ENCODE data around the gene CALHM2. TPM values are rescaled to one million over a fixed set of nuclear protein-coding genes. Genes with fewer than 3 reads are reported as not detected.

Gene CALHM2
- polyA plus RNA-seq, 2 of the 4 experiments (the other 2 are of a cell fraction): 2.5 to 2.6 TPM

GRCh38 chr10:103454026-103454425, 1.9 kb upstream of the CALHM2 start:
- no peak for TF ChIP-seq ZSCAN20 (CRISPR knock-in tag; IDR thresholded peaks at IDR 0.05)
- TF ChIP-seq MAZ (IDR thresholded peaks at IDR 0.05; ENCODE audit: borderline replicate concordance, low read depth, low read length): no peak
- TF ChIP-seq KDM5A (IDR thresholded peaks at IDR 0.05): no peak
- TF ChIP-seq USF2 (IDR thresholded peaks at IDR 0.05): no peak
- no peak for TF ChIP-seq MAX (IDR thresholded peaks at IDR 0.05)
- TF ChIP-seq CHD2 (IDR thresholded peaks at IDR 0.05; ENCODE audit: low read length, partially characterized antibody): no peak
- no peak for TF ChIP-seq JUNB (IDR thresholded peaks at IDR 0.05)
- TF ChIP-seq POLR2A (IDR thresholded peaks at IDR 0.05; ENCODE audit: low read length): no peak
- no peak for TF ChIP-seq MYC (IDR thresholded peaks at IDR 0.05; ENCODE audit: borderline replicate concordance, low read length)
- CTCF ChIA-PET: interaction anchor here (0.6 to 1.4 kb wide), 3 partner anchors 9 to 517 kb away, joined by 3 read pairs; no protein-coding TSS in a partner anchor
- H3K4me3 ChIP-seq: no peak overlapping the region
- H3K27ac ChIP-seq: no peak overlapping the region
- FAIRE-seq (no peak), ATAC-seq (no peak), DNase-seq (ENCODE audit: low read depth in 1 of 2, low spot score in 1 of 2) (no peak)
- WGBS (ENCODE audit: missing lambda C conversion rate): 83% methylated on average over 4 of the region's 4 CpGs
- no peak overlapping the region for H3K4me2 ChIP-seq
- peaks cover 18% of the 10 kb centered on the region; the same call in 2 of the 3 replicates for H3K4me1 ChIP-seq
- no peaks in the 10 kb centered on the region for H3K9me3 ChIP-seq
- POLR2A ChIA-PET: no interaction called here

- H3K27ac ChIP-seq: peak overlapping the region; percentile 62 to 81; a peak in 5 of 6 replicates
- ATAC-seq (peak; percentile 2 to 7; a peak in 3 of 6 replicates), FAIRE-seq (no peak), DNase-seq (ENCODE audit: low read depth in 1 of 2, low spot score in 1 of 2) (no peak)
- peak overlapping the region; percentile 42 for H3K4me3 ChIP-seq
- ChIA-PET POLR2A (no interaction called here), CTCF (interaction anchor here (0.5 to 1.7 kb wide), 5 partner anchors 29 to 108 kb away, joined by 3 to 6 read pairs (median 3); no protein-coding TSS in a partner anchor)
- H3K9me3 ChIP-seq: no peaks in the 10 kb centered on the region
- H3K4me2 ChIP-seq: peak overlapping the region; percentile 68
- no peak for TF ChIP-seq CHD4 (IDR thresholded peaks at IDR 0.05; ENCODE audit: borderline replicate concordance)
- no peak for TF ChIP-seq HOXA7 (CRISPR knock-in tag; IDR thresholded peaks at IDR 0.05)
- no peak for TF ChIP-seq NFE2L2 (conservative IDR thresholded peaks at IDR 0.05; ENCODE audit: low read length)
- no peak for TF ChIP-seq ESRRA (IDR thresholded peaks at IDR 0.05; ENCODE audit: borderline replicate concordance, low read length)
- TF ChIP-seq MAX (IDR thresholded peaks at IDR 0.05): no peak
- TF ChIP-seq RAD21 (conservative IDR thresholded peaks at IDR 0.05 in 1 of 2, IDR thresholded peaks at IDR 0.05 in 1 of 2): no peak
- TF ChIP-seq HOXB13 (CRISPR knock-in tag; IDR thresholded peaks at IDR 0.05; ENCODE audit: low read depth): no peak
- no peak for TF ChIP-seq ZFP36 (IDR thresholded peaks at IDR 0.05; ENCODE audit: borderline replicate concordance, partially characterized antibody)
- TF ChIP-seq POLR2AphosphoS2 (conservative IDR thresholded peaks at IDR 0.05; ENCODE audit: low read length): no peak
- TF ChIP-seq REST (IDR thresholded peaks at IDR 0.05): no peak
- TF ChIP-seq PHF8 (IDR thresholded peaks at IDR 0.05; ENCODE audit: borderline replicate concordance, low read depth): no peak
- no peak for TF ChIP-seq ELK1 (IDR thresholded peaks at IDR 0.05; ENCODE audit: low read depth, low read length)
- TF ChIP-seq SREBF2 (IDR thresholded peaks at IDR 0.05): no peak
- no peak for TF ChIP-seq TP53 (CRISPR knock-in tag; IDR thresholded peaks at IDR 0.05)
- TF ChIP-seq MAZ (IDR thresholded peaks at IDR 0.05; ENCODE audit: borderline replicate concordance, low read depth, low read length): no peak
- TF ChIP-seq GATA3 (IDR thresholded peaks at IDR 0.05; ENCODE audit: borderline replicate concordance): no peak
- TF ChIP-seq SMC3 (IDR thresholded peaks at IDR 0.05): no peak
- no peak for TF ChIP-seq FOSL2 (IDR thresholded peaks at IDR 0.05)
- no peak for TF ChIP-seq FOSL2 (CRISPR knock-in tag; IDR thresholded peaks at IDR 0.05)
- TF ChIP-seq MAFK (IDR thresholded peaks at IDR 0.05; ENCODE audit: partially characterized antibody): no peak
- WGBS (ENCODE audit: missing lambda C conversion rate): 51% methylated on average over 21 of the region's 27 CpGs
- peaks cover 18% of the 10 kb centered on the region; the same call in 2 of the 3 replicates for H3K4me1 ChIP-seq
Observed at GRCh38 chr10:103452506-103453230, 498 bp upstream of the CALHM2 start.
